Superior temporal gyrus (tissue), 1 donor: ENCODE data around the gene YPEL1.
"Not testable (repeated sequence)": the region's sequence is repeated elsewhere in the genome, so short reads cannot be mapped to it uniquely, and the experiment has no call there.

Experiments used
- DNase-seq: peaks from one replicate; pipeline ENCODE4 v3.0.0-alpha.2; 2016; ENCODE audit errors: extremely low spot score

Gene YPEL1

DNA sequence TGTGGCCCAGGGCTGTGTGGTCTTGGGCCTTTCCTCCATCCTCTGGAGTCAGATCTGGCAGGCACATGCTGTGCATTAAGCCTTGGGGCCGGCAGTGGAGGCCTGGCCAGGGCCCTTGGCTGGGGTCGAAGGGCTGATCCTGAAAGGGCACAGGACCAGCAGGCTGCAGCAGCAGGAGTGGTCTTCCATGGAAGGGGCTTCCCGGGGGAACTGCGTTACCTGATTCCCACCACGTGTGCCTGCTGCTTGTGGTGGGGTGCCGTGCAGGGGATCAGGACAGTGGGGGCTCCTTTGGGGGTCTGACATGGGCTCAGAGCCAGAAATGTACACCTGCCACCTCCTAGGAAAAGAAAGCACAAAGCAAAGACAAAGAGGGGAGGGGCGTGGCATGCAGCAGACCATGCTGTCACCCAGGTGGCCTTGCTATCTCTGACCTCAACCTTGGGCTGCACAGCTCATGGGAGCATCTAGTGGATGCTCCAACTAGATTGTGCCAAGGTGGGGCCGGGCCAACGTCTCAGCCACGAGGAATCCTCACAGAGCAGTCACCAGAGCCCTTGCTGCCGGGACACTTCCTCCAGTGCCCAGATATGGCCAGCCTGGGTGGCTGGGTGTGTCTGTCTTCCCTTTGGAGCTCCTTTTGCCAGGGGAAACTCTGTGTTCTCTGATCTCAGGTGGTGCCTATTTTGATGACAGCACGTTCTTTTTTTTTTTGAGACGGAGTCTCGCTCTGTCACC is 17.9 kb upstream of the YPEL1 start:
- DNase-seq: no peak

DNA sequence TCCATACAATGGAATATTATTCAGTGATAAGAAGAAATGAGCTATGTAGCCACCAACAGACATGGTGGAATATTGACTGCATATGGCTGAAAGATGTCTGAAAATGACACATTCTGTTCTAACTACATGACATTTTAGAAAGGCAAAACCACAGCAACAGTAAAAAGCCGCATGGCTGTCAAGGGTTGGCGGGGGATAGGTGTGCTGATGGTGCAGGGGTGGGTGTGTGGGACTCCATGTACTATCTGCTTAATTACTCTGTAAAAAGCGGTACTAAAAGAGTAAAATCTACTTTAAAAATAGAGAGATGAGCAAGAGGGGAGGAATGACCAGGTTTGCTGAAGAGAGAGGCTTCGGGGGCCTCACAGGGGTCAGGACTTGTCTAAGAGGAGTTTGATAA is 16.7 kb upstream of the YPEL1 start:
- DNase-seq: no peak

DNA sequence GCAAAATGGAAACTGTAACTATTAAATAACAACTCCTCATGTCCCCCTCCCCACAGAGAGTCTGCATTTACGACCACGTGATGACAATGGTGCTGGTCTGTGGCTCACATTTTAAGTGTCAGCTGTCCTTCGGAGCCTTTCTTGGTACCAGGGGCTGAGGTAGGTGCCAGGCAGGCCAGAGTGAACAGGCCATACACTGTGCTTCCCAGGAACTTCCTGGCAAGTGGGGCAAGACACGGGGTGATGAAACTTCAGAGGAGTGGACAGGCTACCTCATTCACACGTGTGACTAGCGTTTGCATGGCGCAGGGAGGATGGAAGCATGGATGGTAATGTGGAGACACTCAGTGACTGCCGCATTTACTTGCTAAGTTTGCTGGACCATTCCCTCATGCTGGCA is 10.4 kb upstream of the YPEL1 start:
- no peak for DNase-seq

GRCh38 chr22:21744917-21745316 is 9.3 kb upstream of the YPEL1 start:
- not testable (repeated sequence) for DNase-seq

DNA sequence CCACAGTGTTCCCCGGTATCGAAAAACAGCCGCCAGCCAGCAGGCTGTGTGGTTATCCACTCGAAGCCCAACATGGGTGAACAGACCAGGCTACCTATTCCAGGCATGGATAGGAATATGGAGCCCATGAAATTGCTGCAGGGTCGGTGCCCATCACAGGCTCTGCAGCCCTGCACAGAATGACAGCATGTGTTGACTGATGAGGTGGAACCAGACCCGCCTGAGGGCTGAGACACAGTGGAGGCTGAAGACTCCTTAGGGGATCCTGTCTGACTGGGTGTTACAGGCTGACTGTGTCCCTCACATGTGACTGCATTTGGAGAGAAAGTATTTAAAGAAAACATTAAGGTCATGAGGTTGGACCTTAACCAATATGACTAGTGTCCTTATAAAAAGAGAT is 6.2 kb upstream of the YPEL1 start:
- DNase-seq: no peak

GRCh38 chr22:21741059-21741458 is 5.5 kb upstream of the YPEL1 start:
- no peak for DNase-seq

DNA sequence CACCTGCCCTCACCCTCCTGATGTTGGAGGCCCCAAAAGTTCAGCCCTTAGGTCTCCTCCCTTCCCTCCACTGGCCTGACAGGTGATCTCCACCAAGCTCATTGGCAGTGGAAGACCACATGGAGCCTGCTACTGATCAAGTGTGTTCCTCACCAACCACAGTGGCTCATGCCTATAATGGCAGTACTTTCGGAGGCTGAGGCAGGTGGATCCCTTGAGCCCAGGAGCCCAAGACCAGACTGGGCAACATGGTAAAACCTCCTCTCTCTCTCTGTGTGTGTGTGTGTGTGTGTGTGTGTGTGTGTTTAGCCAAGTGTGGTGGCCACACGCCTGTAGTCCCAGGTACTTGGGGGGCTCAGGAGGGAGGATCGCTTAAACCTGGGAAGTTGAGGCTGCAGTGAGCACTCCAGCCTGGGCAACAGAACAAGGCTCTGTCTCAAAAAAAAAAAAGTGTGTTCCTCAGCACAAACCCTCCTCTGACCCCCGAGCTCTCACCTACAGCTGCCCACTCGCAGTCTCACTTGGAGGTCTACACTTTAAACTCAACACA is 4.3 kb upstream of the YPEL1 start:
- DNase-seq: no peak

GRCh38 chr22:21738966-21739365 is 3.4 kb upstream of the YPEL1 start:
- DNase-seq: no peak

DNA sequence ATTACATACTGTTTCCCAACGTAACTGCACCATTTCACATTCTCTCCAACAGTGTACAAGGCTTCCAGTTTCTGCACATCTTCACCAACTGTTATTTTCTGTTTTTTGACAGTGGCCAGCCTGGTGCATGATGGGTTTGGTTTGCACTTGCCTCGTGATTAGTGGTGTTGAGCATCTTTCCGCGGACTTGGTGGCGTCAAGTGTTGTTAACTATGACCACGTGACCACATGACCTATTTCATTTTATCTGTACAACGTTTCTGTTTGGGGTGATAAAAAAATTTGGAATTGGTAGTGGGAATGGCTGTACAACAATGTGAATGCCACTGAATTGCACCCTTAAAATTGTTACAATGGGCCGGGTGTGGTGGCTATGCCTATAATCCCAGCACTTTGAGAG is 2.5 kb upstream of the YPEL1 start:
- no peak for DNase-seq

DNA sequence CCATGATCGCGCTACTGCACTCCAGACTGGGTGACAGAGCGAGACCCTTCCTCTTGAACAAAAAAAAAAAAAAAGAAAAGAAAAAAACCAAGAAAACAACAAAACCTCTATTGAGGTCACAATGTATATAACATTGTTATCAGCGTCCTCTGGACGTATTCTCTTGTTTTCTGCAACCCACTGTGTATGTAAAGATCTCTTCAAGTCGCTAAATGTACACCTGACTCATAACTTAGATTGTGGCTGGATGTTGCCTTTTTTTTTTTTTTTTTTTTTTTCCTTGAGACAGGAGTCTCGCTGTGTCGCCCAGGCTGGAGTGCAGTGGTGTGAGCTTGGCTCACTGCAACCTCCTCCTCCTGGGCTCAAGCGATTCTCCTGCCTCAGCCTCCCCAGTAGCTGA is 1.4 kb upstream of the YPEL1 start:
- DNase-seq: no peak

DNA sequence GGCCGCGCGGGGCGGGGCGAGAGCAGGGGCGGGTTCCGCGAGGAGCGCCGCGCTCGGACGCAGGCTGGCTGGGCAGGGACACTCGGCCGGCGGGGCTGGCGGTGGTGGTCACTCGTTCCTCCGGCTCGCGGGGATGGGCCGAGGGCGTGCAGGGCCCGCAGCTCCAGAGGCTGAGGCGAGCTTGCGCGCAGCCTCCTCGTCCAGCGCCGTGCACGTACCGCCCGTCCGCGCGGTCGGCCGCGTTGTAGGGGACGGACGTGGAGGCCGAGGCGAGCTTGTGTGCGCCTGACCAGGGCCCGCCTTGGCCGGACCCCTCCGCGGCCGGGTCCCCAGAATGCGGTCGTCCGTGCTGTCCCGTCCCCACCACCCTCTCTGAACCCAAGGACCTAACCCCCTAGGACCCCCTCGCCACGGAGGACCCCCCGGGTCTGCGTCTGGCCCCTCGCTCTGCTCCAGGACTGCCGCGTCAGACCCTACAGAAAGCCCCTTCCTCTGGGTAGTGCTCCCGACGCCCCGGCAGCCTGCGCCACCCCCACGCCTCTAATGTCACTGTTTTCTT is 569 bp upstream of the YPEL1 start:
- DNase-seq: no peak

GRCh38 chr22:21734540-21735199 is 924 bp downstream of the YPEL1 start:
- DNase-seq: peak; percentile 47

GRCh38 chr22:21731503-21731902 is 4.1 kb downstream of the YPEL1 start:
- no peak for DNase-seq

GRCh38 chr22:21730535-21731308 is 4.9 kb downstream of the YPEL1 start:
- no peak for DNase-seq

DNA sequence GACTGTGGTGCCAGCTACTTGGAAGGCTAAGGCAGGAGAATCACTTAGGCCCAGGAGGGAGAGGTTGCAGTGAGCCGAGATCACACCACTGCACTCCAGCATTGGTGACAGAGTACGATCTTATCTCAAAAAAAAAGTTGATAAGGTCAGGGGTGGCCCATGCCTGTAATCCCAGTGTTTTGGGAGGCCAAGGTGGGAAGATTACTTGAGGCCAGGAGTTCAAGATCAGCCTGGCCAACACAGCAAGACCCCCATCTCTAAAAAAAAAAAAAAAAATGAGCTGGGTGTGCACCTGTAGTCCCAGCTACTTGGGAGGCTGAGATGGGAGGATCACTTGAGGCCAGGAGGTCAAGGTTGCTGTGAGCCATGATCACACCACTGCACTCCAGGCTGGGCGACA is 6.4 kb downstream of the YPEL1 start:
- DNase-seq: not testable (repeated sequence)

DNA sequence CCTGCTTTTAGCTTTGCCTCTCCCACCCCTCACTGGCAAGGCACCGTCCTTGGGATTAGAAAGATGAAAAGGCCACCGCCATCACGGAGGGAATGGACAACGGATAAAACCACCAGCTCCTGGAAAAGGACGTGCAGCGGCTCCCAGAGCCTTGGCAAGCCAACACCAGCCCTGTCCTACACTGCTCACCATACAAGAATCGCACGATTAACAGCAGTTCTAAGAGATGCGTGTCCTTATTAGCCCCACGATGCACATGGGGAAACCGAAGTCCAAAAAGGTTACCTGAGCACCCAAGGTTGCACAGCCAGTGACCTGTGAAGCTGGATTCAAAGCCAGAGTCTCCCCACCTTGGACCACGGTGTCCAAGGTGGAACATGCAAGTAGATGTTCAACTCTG is 7.3 kb downstream of the YPEL1 start:
- no peak for DNase-seq

DNA sequence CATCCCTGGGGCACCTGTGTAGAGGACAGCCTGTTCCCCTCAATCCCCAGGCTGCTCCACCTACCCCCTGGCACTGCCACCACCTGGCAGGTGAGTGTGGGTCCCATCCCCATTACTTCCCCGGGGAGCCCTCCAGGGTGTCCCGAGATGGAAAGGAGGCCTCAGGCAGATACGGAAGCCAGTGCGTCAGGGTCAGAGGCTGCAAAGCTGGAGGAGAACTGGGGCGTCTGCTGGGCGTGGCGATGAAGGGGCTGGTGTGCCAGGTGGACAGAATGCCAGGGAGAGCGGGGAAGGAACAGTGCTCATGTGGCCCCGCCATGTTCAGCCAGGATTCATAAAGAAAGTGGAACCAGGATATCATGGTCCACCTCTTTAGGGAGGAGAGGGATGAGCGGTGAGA is 7.8 kb downstream of the YPEL1 start:
- DNase-seq: no peak

- DNase-seq: peak; percentile 22
These were observed 8.4 kb downstream of the YPEL1 start for GRCh38 chr22:21727159-21727558.

- peak; percentile 19 for DNase-seq
These were observed 8.9 kb downstream of the YPEL1 start for GRCh38 chr22:21726650-21727049.

- DNase-seq: no peak
These were observed 9.5 kb downstream of the YPEL1 start for GRCh38 chr22:21725956-21726649.

- not testable (repeated sequence) for DNase-seq
These were observed 11.1 kb downstream of the YPEL1 start for GRCh38 chr22:21724496-21724895.
